Measurements from ENCODE around the gene PRKCA. TPM values are rescaled to one million over a fixed set of nuclear protein-coding genes. Genes with fewer than 3 reads are reported as not detected.

The PRKCA gene
- total and polyA plus RNA-seq, 9 of the 15 experiments (the other 6 are each of a cell fraction or from before 2014, with no cell fraction given) = 3.2 to 33.0 (median 17.8) TPM

- TF ChIP-seq ZNF318 (IDR thresholded peaks at IDR 0.05; ENCODE audit: borderline replicate concordance in 1 of 2, low read depth in 1 of 2) (no peak), C11orf30 (IDR thresholded peaks at IDR 0.05; ENCODE audit: low read depth) (no peak), MGA (IDR thresholded peaks at IDR 0.05) (no peak), ZNF232 (CRISPR knock-in tag; IDR thresholded peaks at IDR 0.05) (no peak), ATF6 (CRISPR knock-in tag; IDR thresholded peaks at IDR 0.05) (no peak)
These were observed 423.5 kb downstream of the PRKCA start (continued) for GRCh38 chr17:66725956-66726355.

Data from K562 (cell line).